Measurements from ENCODE around the gene PDK4. TPM values are rescaled to one million over a fixed set of nuclear protein-coding genes. Genes with fewer than 3 reads are reported as not detected.

Gene PDK4
- 227 TPM for total RNA-seq

DNA sequence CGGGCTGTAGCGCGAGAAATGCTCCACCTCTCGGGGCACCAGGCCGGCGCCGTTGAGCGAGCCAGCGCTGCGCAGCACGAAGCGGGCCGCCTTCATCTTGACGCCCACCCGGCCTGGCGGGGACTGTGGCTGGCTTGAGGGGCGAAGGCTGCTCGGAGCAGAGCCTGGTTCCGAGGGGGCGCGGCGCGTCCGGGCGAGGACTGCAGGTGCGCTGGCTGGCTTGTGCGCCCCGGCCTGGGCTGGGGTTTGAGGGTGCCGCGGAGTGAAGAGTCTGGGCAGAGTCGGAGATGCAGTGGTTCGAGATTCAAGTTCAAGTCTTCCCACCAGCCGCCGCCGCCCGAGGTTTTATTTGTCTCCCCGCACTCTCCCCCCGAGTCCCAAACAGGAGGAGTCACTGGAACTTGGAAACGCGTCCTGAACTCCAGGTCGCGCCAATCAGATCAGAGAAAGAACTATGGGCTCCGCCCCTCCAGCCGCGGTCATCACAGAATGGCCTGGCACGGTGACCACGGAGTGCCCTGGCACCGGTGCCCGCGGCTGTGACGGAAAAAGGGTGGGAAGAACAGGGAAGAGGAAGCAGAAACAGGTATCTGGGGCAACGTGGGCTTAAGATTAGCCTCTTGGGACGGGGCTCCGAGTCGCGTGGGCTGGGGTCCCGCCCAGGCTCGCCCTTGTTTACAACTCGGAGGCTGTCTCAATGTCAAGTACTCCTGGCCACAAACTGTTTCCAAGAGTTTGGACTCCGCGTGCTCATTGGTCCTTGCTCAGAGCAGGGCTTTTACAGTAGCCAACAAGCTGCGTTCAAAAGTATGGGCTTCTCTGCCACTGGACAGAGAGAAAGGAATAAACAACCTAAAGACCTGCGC, at the start of gene PDK4:
TSS of gene PDK4 (minus strand) at position 319 of the 866 bp plus-strand sequence. CDS start at position 96, 223 bp downstream.
- Histone ChIP-seq H3K4me3 (peak within 1 kb of the TSS; percentile 86 to 95), H3K27me3 (no peaks in the 10 kb centered on the region), H3K27ac (peak within 1 kb of the TSS; percentile 95 to 97), H3K36me3 (peaks cover 14 to 35% of the 10 kb centered on the region in 2 donors), H3K9me3 (no peaks in the 10 kb centered on the region), H3K4me1 (peaks cover 0 to 13% of the 10 kb centered on the region in 2 donors)
- DNase-seq (ENCODE audit: low spot score in 2 of 2): peak; percentile 90 to 99
- TF ChIP-seq, protein P1, sequence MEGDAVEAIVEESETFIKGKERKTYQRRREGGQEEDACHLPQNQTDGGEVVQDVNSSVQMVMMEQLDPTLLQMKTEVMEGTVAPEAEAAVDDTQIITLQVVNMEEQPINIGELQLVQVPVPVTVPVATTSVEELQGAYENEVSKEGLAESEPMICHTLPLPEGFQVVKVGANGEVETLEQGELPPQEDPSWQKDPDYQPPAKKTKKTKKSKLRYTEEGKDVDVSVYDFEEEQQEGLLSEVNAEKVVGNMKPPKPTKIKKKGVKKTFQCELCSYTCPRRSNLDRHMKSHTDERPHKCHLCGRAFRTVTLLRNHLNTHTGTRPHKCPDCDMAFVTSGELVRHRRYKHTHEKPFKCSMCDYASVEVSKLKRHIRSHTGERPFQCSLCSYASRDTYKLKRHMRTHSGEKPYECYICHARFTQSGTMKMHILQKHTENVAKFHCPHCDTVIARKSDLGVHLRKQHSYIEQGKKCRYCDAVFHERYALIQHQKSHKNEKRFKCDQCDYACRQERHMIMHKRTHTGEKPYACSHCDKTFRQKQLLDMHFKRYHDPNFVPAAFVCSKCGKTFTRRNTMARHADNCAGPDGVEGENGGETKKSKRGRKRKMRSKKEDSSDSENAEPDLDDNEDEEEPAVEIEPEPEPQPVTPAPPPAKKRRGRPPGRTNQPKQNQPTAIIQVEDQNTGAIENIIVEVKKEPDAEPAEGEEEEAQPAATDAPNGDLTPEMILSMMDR (IDR thresholded peaks at IDR 0.05): no peak
- intact Hi-C loops (cut with DNase I): loop anchor here (1.0 to 2.0 kb wide), 4 partner anchors 12 to 88 kb away; no protein-coding TSS in a partner anchor

DNA sequence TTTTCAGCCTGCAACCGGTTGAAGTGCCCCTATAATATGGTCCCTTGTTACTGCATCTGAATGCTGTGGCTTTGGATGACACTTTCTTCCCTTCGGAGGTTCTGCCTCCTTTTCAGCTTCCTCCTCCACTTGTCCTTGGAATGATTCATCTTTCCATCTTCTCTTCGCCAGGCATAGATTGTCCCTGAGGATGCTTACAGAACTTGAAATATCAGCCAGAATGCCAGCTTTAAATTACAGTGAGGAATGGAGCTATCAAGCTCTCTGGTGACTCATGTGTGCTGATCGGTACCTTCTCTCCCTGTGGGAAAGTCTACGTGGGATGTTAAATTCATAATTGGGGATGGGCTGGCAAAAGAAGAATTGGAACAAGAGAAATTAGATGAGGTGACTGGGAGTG, 45.9 kb upstream of the PDK4 start:
- Histone ChIP-seq H3K9me3 (no peaks in the 10 kb centered on the region), H3K4me1 (no peaks in the 10 kb centered on the region), H3K27ac (no peak overlapping the region), H3K27me3 (no peaks in the 10 kb centered on the region), H3K4me3 (no peak overlapping the region), H3K36me3 (no peaks in the 10 kb centered on the region)
- TF ChIP-seq, protein P1 (IDR thresholded peaks at IDR 0.05): no peak
- no peak for DNase-seq (ENCODE audit: low spot score in 2 of 2)
- intact Hi-C loops (cut with DNase I): no loop called here

DNA sequence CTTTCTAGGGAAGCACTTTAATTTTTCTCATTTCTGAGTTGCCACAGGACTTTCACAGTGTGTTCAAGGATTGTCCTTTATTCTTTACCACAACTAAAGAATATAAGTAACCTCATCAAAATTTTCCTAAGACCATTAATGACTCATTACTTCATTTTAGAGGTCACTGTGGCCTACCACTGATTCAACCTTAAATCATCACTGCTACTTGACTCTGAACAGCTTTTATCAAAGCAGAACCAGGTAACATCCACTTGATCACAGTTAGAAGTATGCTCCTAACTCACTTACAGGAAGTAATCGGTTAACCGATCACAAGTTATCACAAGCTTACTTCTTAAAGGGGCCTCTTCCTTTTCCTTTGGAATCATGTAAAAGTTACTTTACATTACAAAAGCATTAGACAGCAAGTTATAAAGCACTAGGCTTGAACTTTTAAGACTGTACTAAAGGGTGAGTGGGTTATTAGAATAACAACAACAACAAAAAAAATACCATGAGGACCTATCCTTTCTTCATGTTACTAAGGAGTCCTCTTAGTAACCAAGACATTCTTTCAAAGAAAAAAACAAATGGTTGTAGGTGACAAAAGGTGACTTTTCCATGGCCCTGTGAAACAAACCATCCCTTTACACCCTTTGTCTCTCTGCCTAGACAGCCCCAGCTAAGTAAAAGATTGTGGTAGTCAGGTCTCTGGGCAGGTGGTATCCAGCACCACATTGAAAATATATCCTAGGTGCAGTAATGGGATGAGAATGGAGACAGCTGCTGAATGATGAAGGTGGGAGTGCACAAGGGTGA, 40.0 kb upstream of the PDK4 start:
- TF ChIP-seq, protein P1 (IDR thresholded peaks at IDR 0.05): no peak
- H3K27me3 ChIP-seq: no peaks in the 10 kb centered on the region
- no peak for DNase-seq (ENCODE audit: low spot score in 2 of 2)
- peaks cover 0 to 3% of the 10 kb centered on the region in 2 donors for H3K9me3 ChIP-seq
- no peaks in the 10 kb centered on the region for H3K36me3 ChIP-seq
- no peaks in the 10 kb centered on the region for H3K4me1 ChIP-seq
- no peak overlapping the region for H3K4me3 ChIP-seq
- intact Hi-C loops (cut with DNase I): no loop called here
- no peak overlapping the region for H3K27ac ChIP-seq

GRCh38 chr7:95632609-95633008, 36.3 kb upstream of the PDK4 start:
- DNase-seq (ENCODE audit: low spot score in 2 of 2): peak in 1 of 2 donors; percentile 76
- H3K9me3 ChIP-seq: peaks cover 0 to 3% of the 10 kb centered on the region in 2 donors
- H3K36me3 ChIP-seq: no peaks in the 10 kb centered on the region
- H3K4me1 ChIP-seq: no peaks in the 10 kb centered on the region
- H3K27me3 ChIP-seq: no peaks in the 10 kb centered on the region
- peak overlapping the region; percentile 41 to 55 for H3K27ac ChIP-seq
- TF ChIP-seq, protein P1 (IDR thresholded peaks at IDR 0.05): no peak
- intact Hi-C loops (cut with DNase I): no loop called here
- no peak overlapping the region for H3K4me3 ChIP-seq

GRCh38 chr7:95631527-95631926, 35.2 kb upstream of the PDK4 start:
- Histone ChIP-seq H3K4me3 (no peak overlapping the region), H3K4me1 (no peaks in the 10 kb centered on the region), H3K27me3 (no peaks in the 10 kb centered on the region), H3K9me3 (peaks cover 0 to 3% of the 10 kb centered on the region in 2 donors), H3K27ac (peak overlapping the region in 1 of 2 donors; percentile 55), H3K36me3 (no peaks in the 10 kb centered on the region)
- no peak for DNase-seq (ENCODE audit: low spot score in 2 of 2)
- TF ChIP-seq, protein P1 (IDR thresholded peaks at IDR 0.05): no peak
- intact Hi-C loops (cut with DNase I): no loop called here

Measured in ascending aorta (tissue), 2 donors.